IPS-18c (cell line): ENCODE data around the gene MKRN1.
"Not testable (repeated sequence)": the region's sequence is repeated elsewhere in the genome, so short reads cannot be mapped to it uniquely, and the experiment has no call there.

Source experiments
- H3K4me3 ChIP-seq: 2 replicates; pipeline ENCODE4 v1.7.0; 2013; ENCODE audit warnings: low read depth, mild to moderate bottlenecking, low read length, moderate library complexity; ENCODE audit not compliant: insufficient read depth
- H3K9me3 ChIP-seq: one replicate; pipeline ENCODE4 v1.6.1; 2013; ENCODE audit warnings: mild to moderate bottlenecking, low read length, moderate library complexity; ENCODE audit not compliant: control insufficient read depth, insufficient read depth

The MKRN1 gene

GRCh38 chr7:140451716-140452115, 27.6 kb downstream of the MKRN1 start:
- H3K9me3 ChIP-seq: no peaks in the 10 kb centered on the region
- no peak overlapping the region for H3K4me3 ChIP-seq

- no peak overlapping the region for H3K4me3 ChIP-seq
- H3K9me3 ChIP-seq: no peaks in the 10 kb centered on the region
These were observed 30.4 kb downstream of the MKRN1 start for GRCh38 chr7:140448781-140449480.

- Histone ChIP-seq H3K4me3 (no peak overlapping the region), H3K9me3 (no peaks in the 10 kb centered on the region)
These were observed 31.5 kb downstream of the MKRN1 start for GRCh38 chr7:140447841-140448240.

- H3K9me3 ChIP-seq: no peaks in the 10 kb centered on the region
- H3K4me3 ChIP-seq: no peak overlapping the region
These were observed 32.8 kb downstream of the MKRN1 start for GRCh38 chr7:140446467-140446866.

DNA sequence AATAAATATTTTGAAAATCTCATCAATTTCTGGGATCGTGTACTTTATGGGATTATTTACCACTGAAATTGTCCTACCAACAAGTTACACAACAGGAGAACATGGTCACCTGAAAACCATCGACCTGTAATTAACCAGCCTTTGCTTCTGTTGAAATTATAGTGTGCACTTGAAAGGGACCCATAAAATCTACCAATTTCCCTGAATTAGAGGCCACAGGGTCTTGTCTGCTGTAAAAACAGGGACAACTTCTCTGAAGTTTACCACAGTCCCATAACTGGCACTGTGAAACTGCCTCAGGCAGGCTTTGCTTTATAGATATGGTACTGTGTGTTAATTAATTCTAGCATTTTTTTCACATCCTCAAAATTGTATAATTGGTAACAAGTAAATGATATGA, 37.8 kb downstream of the MKRN1 start:
- no peaks in the 10 kb centered on the region for H3K9me3 ChIP-seq
- no peak overlapping the region for H3K4me3 ChIP-seq

GRCh38 chr7:140440593-140440992, 38.7 kb downstream of the MKRN1 start:
- Histone ChIP-seq H3K4me3 (no peak overlapping the region), H3K9me3 (no peaks in the 10 kb centered on the region)

GRCh38 chr7:140439359-140439758, 39.9 kb downstream of the MKRN1 start:
- Histone ChIP-seq H3K9me3 (no peaks in the 10 kb centered on the region), H3K4me3 (no peak overlapping the region)

DNA sequence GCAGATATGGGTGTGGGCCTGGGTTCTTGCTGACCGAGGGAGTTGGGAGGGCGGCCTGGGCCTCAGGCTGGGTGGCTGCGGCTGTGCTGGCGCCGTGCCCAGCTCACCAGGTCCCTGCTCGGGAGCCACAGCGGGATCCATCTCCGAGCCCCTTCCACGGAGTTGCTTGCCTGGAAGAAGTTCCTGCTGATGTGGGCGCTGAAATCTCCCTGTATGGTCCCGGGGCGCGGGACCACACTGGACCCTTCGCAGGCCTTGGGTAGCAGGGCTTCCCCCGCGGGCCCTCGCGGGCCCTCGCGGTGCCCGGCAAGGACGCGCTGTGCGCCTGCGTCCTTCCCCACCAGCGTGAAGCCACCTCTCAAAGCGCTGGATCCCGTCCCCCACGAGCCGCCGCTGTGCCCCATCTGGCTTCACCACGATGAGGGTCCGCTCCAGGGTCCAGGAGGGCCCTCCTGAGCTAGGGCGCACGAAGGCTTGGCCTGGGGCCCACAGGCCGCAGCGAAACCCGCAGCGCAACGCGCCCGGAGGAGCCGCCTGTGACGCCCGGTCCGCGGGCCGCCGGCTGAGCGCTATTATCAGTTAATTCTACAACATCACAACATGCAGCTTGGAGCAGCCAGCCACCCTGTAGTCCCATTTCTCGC, 43.9 kb downstream of the MKRN1 start:
- Histone ChIP-seq H3K9me3 (peaks cover 2% of the 10 kb centered on the region), H3K4me3 (no peak overlapping the region)

DNA sequence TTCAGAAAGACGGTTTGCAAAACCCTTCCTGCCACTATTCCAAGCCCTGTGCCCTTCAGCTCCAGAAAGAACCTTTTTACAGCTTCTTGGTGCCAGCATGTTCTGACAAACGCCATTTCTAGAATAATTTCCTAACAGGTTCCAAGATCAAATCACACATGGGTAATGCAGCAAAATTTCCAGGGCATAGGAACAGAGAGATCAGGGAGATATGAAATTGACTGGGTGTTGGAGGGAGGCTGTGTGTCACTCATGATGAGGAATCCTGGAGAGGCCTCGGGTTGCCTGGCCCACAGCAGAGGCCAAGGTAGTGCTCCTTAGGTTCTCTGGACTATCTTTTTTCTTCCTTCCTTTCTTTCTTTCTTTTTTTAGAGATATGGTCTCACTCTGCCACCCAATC, 45.9 kb downstream of the MKRN1 start:
- Histone ChIP-seq H3K9me3 (peaks cover 4% of the 10 kb centered on the region), H3K4me3 (no peak overlapping the region)

DNA sequence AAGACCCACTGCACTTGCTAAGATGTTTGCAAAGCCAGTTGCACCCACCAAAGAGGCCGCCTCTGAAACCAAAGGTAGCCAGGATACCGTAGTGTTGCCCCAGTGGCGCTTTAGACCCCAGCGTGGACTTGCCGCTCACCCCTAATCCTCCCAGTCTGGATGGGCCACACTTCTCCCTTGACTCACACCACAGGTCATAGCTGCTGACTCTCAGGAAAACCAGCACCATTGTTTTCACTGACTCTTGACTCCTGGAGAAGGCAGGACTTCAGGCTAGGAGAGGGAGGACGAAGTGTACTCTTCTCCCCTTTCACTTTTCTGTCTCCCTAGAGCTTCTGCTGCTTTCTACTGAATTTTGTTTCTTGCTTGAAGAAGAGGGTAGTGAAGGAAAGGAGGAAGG, 53.2 kb downstream of the MKRN1 start:
- H3K9me3 ChIP-seq: peaks cover 4% of the 10 kb centered on the region
- no peak overlapping the region for H3K4me3 ChIP-seq

DNA sequence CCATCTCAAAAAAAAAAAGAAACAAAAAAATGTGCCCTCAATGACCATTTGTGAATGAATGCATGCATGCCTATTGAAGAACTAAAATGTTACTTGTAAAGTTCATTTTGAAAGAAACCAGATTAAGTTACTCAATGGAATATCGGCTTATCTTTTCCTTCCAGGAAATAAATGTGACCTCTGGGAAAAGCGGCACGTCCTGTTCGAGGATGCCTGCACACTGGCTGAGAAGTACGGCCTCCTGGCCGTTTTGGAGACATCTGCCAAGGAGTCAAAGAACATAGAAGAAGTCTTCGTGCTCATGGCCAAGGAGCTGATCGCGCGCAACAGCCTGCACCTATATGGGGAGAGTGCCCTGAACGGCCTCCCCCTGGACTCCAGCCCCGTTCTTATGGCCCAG, 53.6 kb downstream of the MKRN1 start:
- Histone ChIP-seq H3K4me3 (no peak overlapping the region), H3K9me3 (peaks cover 2% of the 10 kb centered on the region)

DNA sequence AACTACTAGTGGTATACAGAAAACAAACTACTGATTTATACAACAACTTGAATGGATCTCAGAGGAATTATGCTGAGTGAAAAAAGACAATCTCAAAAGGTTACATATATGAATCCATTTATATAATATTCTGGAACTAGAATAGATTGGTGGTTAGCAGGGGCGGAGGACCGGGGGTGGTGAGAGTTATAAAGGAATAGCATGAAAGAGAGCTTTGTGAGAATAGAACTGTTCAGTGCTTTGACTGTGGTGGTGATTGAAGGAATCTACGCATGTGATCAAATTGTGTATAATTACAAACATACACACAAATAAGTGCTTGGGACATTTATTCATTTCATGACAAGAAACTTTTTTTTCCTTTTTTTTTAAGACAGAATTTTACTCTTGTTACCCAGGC, 55.8 kb downstream of the MKRN1 start:
- Histone ChIP-seq H3K4me3 (no peak overlapping the region), H3K9me3 (no peaks in the 10 kb centered on the region)

DNA sequence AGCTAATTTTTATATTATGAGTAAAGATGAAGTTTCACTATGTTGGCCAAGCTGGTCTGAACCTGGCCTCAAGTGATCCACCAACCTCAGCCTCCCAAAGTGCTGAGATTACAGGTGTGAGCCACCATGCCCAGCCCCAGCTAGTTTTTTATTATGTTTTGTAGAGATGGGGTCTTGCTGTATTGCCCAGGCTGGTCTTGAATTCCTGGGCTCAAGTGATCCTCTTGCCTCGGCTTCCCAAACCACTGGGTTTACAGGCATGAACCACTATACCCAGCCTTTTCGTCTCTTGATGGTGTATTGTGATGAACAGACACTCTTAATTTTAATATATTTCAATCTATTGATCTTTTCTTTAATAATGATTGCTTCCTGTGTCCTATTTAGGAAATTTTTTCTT, 57.8 kb downstream of the MKRN1 start:
- Histone ChIP-seq H3K4me3 (no peak overlapping the region), H3K9me3 (no peaks in the 10 kb centered on the region)

DNA sequence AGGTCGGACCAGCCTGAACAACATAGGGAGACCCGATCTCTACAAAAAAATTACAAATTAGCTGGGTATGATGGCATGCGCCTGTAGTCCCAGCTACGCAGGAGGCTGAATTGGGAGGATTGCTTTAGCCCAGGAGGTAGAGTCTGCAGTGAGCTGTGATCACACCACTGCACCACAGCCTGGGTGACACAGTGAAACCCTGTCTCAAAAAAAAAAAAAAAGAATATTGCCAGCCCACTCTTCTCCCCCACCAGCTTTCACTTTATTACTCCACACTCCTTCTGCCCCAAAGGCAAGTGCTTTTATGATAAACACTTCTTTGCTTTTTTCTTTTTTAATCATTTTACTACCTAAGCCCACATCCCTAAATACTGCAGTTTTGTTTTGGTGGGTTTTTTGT, 60.7 kb downstream of the MKRN1 start:
- Histone ChIP-seq H3K9me3 (no peaks in the 10 kb centered on the region), H3K4me3 (no peak overlapping the region)

GRCh38 chr7:140418156-140418472, 61.2 kb downstream of the MKRN1 start:
- not testable (repeated sequence) for H3K9me3 ChIP-seq, H3K4me3 ChIP-seq

DNA sequence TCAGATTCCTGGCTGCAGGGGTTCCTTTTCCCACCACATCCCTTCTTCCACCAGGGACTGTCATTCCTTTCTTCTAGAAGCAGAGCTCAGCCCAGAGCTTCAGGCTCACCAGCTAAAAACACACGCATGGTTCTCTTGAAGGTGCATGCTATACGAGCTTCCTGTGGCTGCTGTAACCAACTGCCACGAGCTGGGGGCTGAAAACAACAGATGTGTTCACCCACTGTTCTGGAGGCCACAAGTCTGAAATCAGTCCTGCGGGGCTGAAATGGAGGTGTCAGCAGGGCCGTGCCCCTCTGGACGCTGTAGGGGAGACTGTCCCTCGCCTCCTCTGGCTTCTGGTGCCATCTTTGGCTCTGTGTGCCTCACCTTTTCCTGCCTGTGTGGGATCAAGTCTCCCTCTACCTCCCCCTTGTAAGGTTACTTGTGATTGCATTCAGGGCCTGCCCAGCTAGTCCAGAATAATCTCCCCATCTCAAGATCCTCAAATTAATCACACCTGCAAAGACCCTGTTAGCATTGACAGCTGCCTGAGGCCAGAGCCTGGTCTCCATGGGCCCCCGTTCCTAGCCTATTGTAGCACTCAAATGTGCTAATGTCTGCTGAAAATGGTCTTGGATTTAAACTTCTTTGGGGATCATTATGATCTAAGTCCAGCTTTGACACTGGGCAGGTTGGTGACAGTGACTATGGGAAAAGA, 61.7 kb downstream of the MKRN1 start:
- Histone ChIP-seq H3K9me3 (no peaks in the 10 kb centered on the region), H3K4me3 (no peak overlapping the region)

DNA sequence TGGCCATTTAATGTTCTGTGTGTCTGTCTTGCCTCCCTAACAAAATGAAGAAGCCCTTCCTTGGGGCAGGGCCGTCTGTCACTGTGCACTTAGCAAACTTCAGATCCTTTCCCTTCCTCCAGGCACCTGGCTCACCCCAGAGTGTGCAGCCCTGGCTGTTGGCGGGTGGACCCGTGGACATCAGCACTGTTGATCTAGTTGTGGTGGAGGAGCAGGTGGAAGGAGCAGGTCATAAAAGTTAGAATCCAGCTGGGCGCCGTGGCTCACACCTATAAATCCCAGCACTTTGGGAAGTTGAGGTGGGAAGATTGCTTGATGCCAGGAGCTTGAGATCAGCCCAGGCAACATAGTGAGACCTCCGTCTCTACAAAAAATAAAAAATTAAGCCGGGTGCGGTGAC, 62.7 kb downstream of the MKRN1 start:
- no peaks in the 10 kb centered on the region for H3K9me3 ChIP-seq
- no peak overlapping the region for H3K4me3 ChIP-seq

- H3K9me3 ChIP-seq, H3K4me3 ChIP-seq: not testable (repeated sequence)
These were observed 63.5 kb downstream of the MKRN1 start for GRCh38 chr7:140415816-140416215.
